Esophagus muscularis mucosa (tissue), 3 donors: ENCODE measurements around the gene FKBP2.

ENCODE experiments used
- CTCF ChIP-seq, 3 experiments: fragments of 200-600 bp in 2 of 3; fragments of 450-650 bp in 1 of 3; sonication (generic) in 2 of 3; IDR thresholded peaks; one replicate each; pipeline ENCODE4 v1.5.1; 2017 to 2019; ENCODE audit warnings: antibody characterized with exemption in 3 of 3, mild to moderate bottlenecking in 2 of 3, moderate library complexity in 1 of 3
- POLR2A ChIP-seq: fragments of 450-650 bp; IDR thresholded peaks from one replicate; pipeline ENCODE4 v1.6.1; 2017; ENCODE audit warnings: antibody characterized with exemption, moderate library complexity, mild to moderate bottlenecking, low read depth

DNA sequence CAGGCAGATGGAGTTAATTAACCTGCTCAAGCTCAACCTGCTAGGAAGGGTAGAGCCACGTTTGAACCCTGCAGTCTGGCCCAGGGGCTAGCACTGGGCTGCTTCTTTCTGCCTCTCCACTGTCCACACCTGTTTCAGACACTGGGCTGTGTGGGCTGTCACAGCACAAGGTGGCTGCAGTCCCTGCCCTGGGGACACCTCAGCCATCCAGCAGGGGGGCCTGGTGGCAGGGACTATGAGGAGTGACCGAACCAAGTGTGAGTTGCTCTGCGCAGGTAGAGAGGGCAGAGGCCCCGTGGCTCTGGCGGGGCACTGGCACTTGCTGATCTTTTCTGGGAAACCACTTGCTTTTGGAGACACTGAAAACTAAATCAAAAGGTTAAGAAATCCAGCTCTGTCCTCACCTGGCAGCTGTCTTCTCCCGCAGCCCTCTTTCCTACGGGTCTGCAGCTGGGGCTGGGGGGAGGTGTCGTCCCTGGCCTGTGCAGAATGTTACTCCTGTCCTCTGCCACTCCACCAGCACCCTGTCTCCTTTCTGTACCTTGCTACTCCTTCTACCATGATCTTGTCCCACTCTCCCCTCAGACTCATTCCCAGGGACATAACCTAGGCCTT lies 37.8 kb downstream of the FKBP2 start:
- no peak for TF ChIP-seq CTCF (IDR thresholded peaks at IDR 0.05)
- no peak for TF ChIP-seq POLR2A
